ENCODE data around the gene NTM. TPM values are rescaled to one million over a fixed set of nuclear protein-coding genes. Genes with fewer than 3 reads are reported as not detected.

Gene NTM
- total RNA-seq, 2 experiments from 2014 or later: not detected

- no peak overlapping the region for H3K4me3 Mint-ChIP-seq
- ChIA-PET CTCF (no interaction called here), POLR2A (no interaction called here)
- DNase-seq (no peak), ATAC-seq (no peak)
- no peak overlapping the region for H3K27ac Mint-ChIP-seq
- intact Hi-C loops (cut with micrococcal nuclease): no loop called here
- TF ChIP-seq CTCF (IDR thresholded peaks at IDR 0.05): no peak
- no peaks in the 10 kb centered on the region for H3K36me3 Mint-ChIP-seq (ENCODE audit: low read depth)
- no peaks in the 10 kb centered on the region for H3K27me3 Mint-ChIP-seq
- peaks cover 2% of the 10 kb centered on the region for H3K4me1 Mint-ChIP-seq (ENCODE audit: low read depth)
- no peaks in the 10 kb centered on the region for H3K9me3 Mint-ChIP-seq
Observed at GRCh38 chr11:132035766-132036165, 665.4 kb downstream of the NTM start.

- Mint-ChIP-seq H3K4me1 (ENCODE audit: low read depth) (peaks cover 2% of the 10 kb centered on the region), H3K36me3 (ENCODE audit: low read depth) (no peaks in the 10 kb centered on the region), H3K4me3 (no peak overlapping the region), H3K9me3 (no peaks in the 10 kb centered on the region), H3K27me3 (no peaks in the 10 kb centered on the region), H3K27ac (no peak overlapping the region)
- TF ChIP-seq CTCF (IDR thresholded peaks at IDR 0.05): no peak
- intact Hi-C loops (cut with micrococcal nuclease): no loop called here
- ChIA-PET POLR2A (no interaction called here), CTCF (no interaction called here)
- no peak for ATAC-seq
- DNase-seq: no peak
Observed at GRCh38 chr11:132036220-132036619, 665.8 kb downstream of the NTM start.

- ATAC-seq: no peak
- POLR2A ChIA-PET: no interaction called here
- H3K27ac Mint-ChIP-seq: no peak overlapping the region
- TF ChIP-seq CTCF (IDR thresholded peaks at IDR 0.05): no peak
- H3K4me3 Mint-ChIP-seq: no peak overlapping the region
- intact Hi-C loops (cut with micrococcal nuclease): no loop called here
- H3K9me3 Mint-ChIP-seq: no peaks in the 10 kb centered on the region
- no peaks in the 10 kb centered on the region for H3K27me3 Mint-ChIP-seq
- H3K4me1 Mint-ChIP-seq (ENCODE audit: low read depth): peaks cover 2% of the 10 kb centered on the region
- CTCF ChIA-PET: no interaction called here
- no peaks in the 10 kb centered on the region for H3K36me3 Mint-ChIP-seq (ENCODE audit: low read depth)
- DNase-seq: no peak
Observed at GRCh38 chr11:132036746-132037466, 666.5 kb downstream of the NTM start.

- ATAC-seq (no peak), DNase-seq (no peak)
- Mint-ChIP-seq H3K9me3 (no peaks in the 10 kb centered on the region), H3K27ac (no peak overlapping the region), H3K4me1 (ENCODE audit: low read depth) (peaks cover 2% of the 10 kb centered on the region), H3K4me3 (no peak overlapping the region), H3K36me3 (ENCODE audit: low read depth) (no peaks in the 10 kb centered on the region), H3K27me3 (no peaks in the 10 kb centered on the region)
- no peak for TF ChIP-seq CTCF (IDR thresholded peaks at IDR 0.05)
- ChIA-PET POLR2A (no interaction called here), CTCF (no interaction called here)
- intact Hi-C loops (cut with micrococcal nuclease): no loop called here
Observed at GRCh38 chr11:132037467-132037862, 667.0 kb downstream of the NTM start.

- H3K27me3 Mint-ChIP-seq: no peaks in the 10 kb centered on the region
- POLR2A ChIA-PET: no interaction called here
- no peaks in the 10 kb centered on the region for H3K9me3 Mint-ChIP-seq
- ATAC-seq (no peak), DNase-seq (no peak)
- no peak overlapping the region for H3K4me3 Mint-ChIP-seq
- intact Hi-C loops (cut with micrococcal nuclease): no loop called here
- CTCF ChIA-PET: no interaction called here
- H3K4me1 Mint-ChIP-seq (ENCODE audit: low read depth): peaks cover 2% of the 10 kb centered on the region
- no peak for TF ChIP-seq CTCF (IDR thresholded peaks at IDR 0.05)
- H3K36me3 Mint-ChIP-seq (ENCODE audit: low read depth): no peaks in the 10 kb centered on the region
- no peak overlapping the region for H3K27ac Mint-ChIP-seq
Observed at GRCh38 chr11:132037956-132038355, 667.5 kb downstream of the NTM start.
